K562 (cell line): ENCODE results near the gene CMTM4. TPM values are rescaled to one million over a fixed set of nuclear protein-coding genes. Genes with fewer than 3 reads are reported as not detected.

Source experiments
- ATAC-seq: fragments of 200-7000 bp; cut with Tn5 transposase; 3 replicates; pipeline ENCODE4 v1.9.1; 2020; ENCODE audit warnings: moderate library complexity
- BruUV-seq: library from RNA; stranded (reverse); fragments of 400-500 nt; replicated peaks from 2 replicates; lab custom pipeline; 2021; lab: Mats Ljungman, UMichigan
- CTCF ChIA-PET: fragments of 300-600 bp; formaldehyde crosslinking; extraction: SDS; loops from one replicate; lab custom pipeline; 2021; ENCODE audit warnings: low intra/inter-chr PET ratio; lab: Yijun Ruan, JAX
- POLR2A ChIA-PET: fragments of 300-600, 350-650 bp; sonication (Branson Sonifier 250); formaldehyde crosslinking; extraction: SDS; loops from one replicate; lab custom pipeline; 2021; ENCODE audit warnings: antibody characterized with exemption, inconsistent platforms; lab: Yijun Ruan, JAX
- DNase-seq, 4 experiments: peaks; one replicate each; pipeline versions ENCODE4 v3.0.0 to v3.0.0-alpha.2; 2011 to 2018; ENCODE audit warnings: low spot score in 3 of 4, mixed read lengths in 3 of 4; ENCODE audit errors: extremely low read depth in 1 of 4
- FAIRE-seq: peaks from 2 replicates; lab custom pipeline; 2011; peaks lifted over from hg19 to GRCh38; lab: Jason Lieb, UNC
- H2AFZ ChIP-seq: 2 replicates; pipeline ENCODE4 v1.6.0; 2011; ENCODE audit warnings: low read depth, low read length, control low read depth, inconsistent platforms
- H3K27ac ChIP-seq: fragments of 200-600 bp; 3 replicates; pipeline ENCODE4 v1.8.0; 2011; ENCODE audit warnings: low read depth, mild to moderate bottlenecking, control low read depth, inconsistent platforms, low read length, moderate library complexity, mixed read lengths; ENCODE audit errors: extremely low read depth
- H3K27me3 ChIP-seq, 2 experiments: fragments of 300-600 bp in 1 of 2; 2 replicates in 1 of 2; 3 replicates in 1 of 2; pipeline versions ENCODE4 v1.6.0 to v1.8.0; 2011; ENCODE audit warnings: inconsistent platforms in 2 of 2, low read length in 2 of 2, mild to moderate bottlenecking in 1 of 2, mixed read lengths in 1 of 2, moderate library complexity in 1 of 2; ENCODE audit not compliant: control insufficient read depth in 2 of 2, insufficient read depth in 2 of 2
- H3K36me3 ChIP-seq: fragments of 300-600 bp; 3 replicates; pipeline ENCODE4 v1.8.0; 2011; ENCODE audit warnings: mild to moderate bottlenecking, low read length, inconsistent platforms; ENCODE audit not compliant: control insufficient read depth, insufficient read depth
- H3K4me1 ChIP-seq, 2 experiments: fragments of 200-600 bp in 1 of 2; replicated peaks in 1 of 2; 2 replicates in 1 of 2; 3 replicates in 1 of 2; pipeline versions ENCODE4 v1.5.1 to v1.8.0; 2011; ENCODE audit warnings: inconsistent platforms in 2 of 2, low read length in 2 of 2, mild to moderate bottlenecking in 1 of 2, mixed read lengths in 1 of 2, moderate library complexity in 1 of 2; ENCODE audit not compliant: control insufficient read depth in 2 of 2, insufficient read depth in 2 of 2
- H3K4me2 ChIP-seq: 2 replicates; pipeline ENCODE4 v1.6.1; 2011; ENCODE audit warnings: low read length, control low read depth, inconsistent platforms, mixed read lengths; ENCODE audit not compliant: insufficient read depth
- H3K4me3 ChIP-seq: fragments of 200-600 bp; sonication (generic), shearing (Covaris generic); 2 replicates; pipeline ENCODE4 v1.5.1; 2016; ENCODE audit warnings: control low read depth, inconsistent platforms
- H3K79me2 ChIP-seq: fragments of 200-600 bp; 3 replicates; pipeline ENCODE4 v1.8.0; 2011; ENCODE audit warnings: low read length, inconsistent platforms; ENCODE audit not compliant: control insufficient read depth, insufficient read depth
- H3K9ac ChIP-seq, 2 experiments: 2 replicates each; pipeline versions ENCODE4 v1.6.0 to v1.6.1; 2011; ENCODE audit warnings: low read depth in 2 of 2, low read length in 2 of 2, control low read depth in 1 of 2, inconsistent platforms in 1 of 2, mild to moderate bottlenecking in 1 of 2, mixed read lengths in 1 of 2; ENCODE audit not compliant: insufficient read depth in 1 of 2
- H3K9me1 ChIP-seq: one replicate; pipeline ENCODE4 v1.6.0; 2011; ENCODE audit warnings: inconsistent platforms, mild to moderate bottlenecking, low read length, moderate library complexity; ENCODE audit not compliant: control insufficient read depth, insufficient read depth
- H3K9me3 ChIP-seq: replicated peaks from 2 replicates; pipeline ENCODE4 v1.5.1; 2011; ENCODE audit warnings: low read depth, low read length, inconsistent platforms; ENCODE audit not compliant: control insufficient read depth, insufficient read depth
- H4K20me1 ChIP-seq: replicated peaks from 2 replicates; pipeline ENCODE4 v1.6.1; 2011; ENCODE audit warnings: low read length, inconsistent platforms, mixed read lengths; ENCODE audit not compliant: control insufficient read depth, insufficient read depth
- C11orf30 ChIP-seq: fragments of 450-650 bp; IDR thresholded peaks from 2 replicates; pipeline ENCODE4 v1.6.1; 2016; ENCODE audit warnings: low read depth, mild to moderate bottlenecking
- HMG20B ChIP-seq: fragments of 250-450 bp; sonication (Bioruptor Pico); IDR thresholded peaks from 2 replicates; pipeline ENCODE4 v1.5.0; 2021; ENCODE audit warnings: mild to moderate bottlenecking
- MAFK ChIP-seq: IDR thresholded peaks from 2 replicates; pipeline ENCODE4 v1.6.1; 2011; ENCODE audit warnings: low read length, improper control_type of control experiment
- MEF2A ChIP-seq: IDR thresholded peaks from 2 replicates; pipeline ENCODE4 v1.6.1; 2011; ENCODE audit warnings: low read depth, mild to moderate bottlenecking, low read length, moderate library complexity; ENCODE audit not compliant: control insufficient read depth
- ZNF316 ChIP-seq: fragments of 450-650 bp; IDR thresholded peaks from 2 replicates; pipeline ENCODE4 v1.6.1; 2016
- ZNF79 ChIP-seq: fragments of 250-450 bp; sonication (Bioruptor Pico); IDR thresholded peaks from 2 replicates; pipeline ENCODE4 v1.4.0; 2020; ENCODE audit warnings: low read depth, mild to moderate bottlenecking, moderate library complexity
- WGBS: fragments of 100-300 bp; shearing (Covaris generic); methylation state at CpG from one replicate; pipeline ENCODE4 v1.1.6; 2016; ENCODE audit warnings: low coverage, mixed read lengths; ENCODE audit not compliant: insufficient coverage; ENCODE audit errors: missing lambda C conversion rate; 5-methylcytosine and 5-hydroxymethylcytosine counted together
- in situ Hi-C: fragments of 300-500 bp; cut with MboI; formaldehyde crosslinking; loops from 4 replicates; pipeline ENCODE4 v1.15.0; 2018; ENCODE audit warnings: inconsistent platforms, mixed read lengths
- intact Hi-C: fragments of 100-400 bp; cut with micrococcal nuclease; formaldehyde crosslinking; loops from 2 replicates; pipeline ENCODE4 v1.14.2; 2022
- polyA plus RNA-seq, 8 experiments: library from polyadenylated mRNA; depleted of rRNA in 4 of 8; stranded (reverse) in 5 of 8; unstranded in 3 of 8; fragments of >200 nt; fragmentation: Nextera tagmentation in 2 of 8; fragmentation: Illumina TruSeq in 1 of 8; extraction: Ambion mirVana in 2 of 8; extraction: Trizol in 1 of 8; gene quantifications; 2 replicates each; pipeline versions ENCODE4 v1.2.1 to v1.2.3, GENCODE V29; 2011 to 2014; ENCODE audit warnings: inconsistent platforms in 1 of 8, missing spikeins in 1 of 8
- total RNA-seq, 7 experiments: library from RNA; depleted of rRNA in 6 of 7; stranded (reverse); fragments of >200 nt in 6 of 7; fragmentation: Illumina TruSeq in 2 of 7; extraction: Trizol in 2 of 7; gene quantifications; 2 replicates each; pipeline versions ENCODE4 v1.2.1 to v1.2.3, GENCODE V29; 2011 to 2021; ENCODE audit warnings: low replicate concordance in 1 of 7

Gene CMTM4
- total and polyA plus RNA-seq, 9 of the 15 experiments (the other 6 are each of a cell fraction or from before 2014, with no cell fraction given) = 2.0 to 21.3 (median 12.5) TPM

- no TSS peak for BruUV-seq
- in situ Hi-C loops (no loop called here), intact Hi-C loops (no loop called here)
- no peak overlapping the region for H3K4me2 ChIP-seq
- H3K27me3 ChIP-seq = no peaks in the 10 kb centered on the region
- ATAC-seq (no peak), DNase-seq (no peak), FAIRE-seq (no peak)
- no peaks in the 10 kb centered on the region for H3K79me2 ChIP-seq
- ChIA-PET POLR2A (no interaction called here), CTCF (interaction anchor here (1.8 to 3.5 kb wide), 2 partner anchors 109 to 181 kb away, joined by 17 to 22 read pairs; no protein-coding TSS in a partner anchor)
- no peaks in the 10 kb centered on the region for H4K20me1 ChIP-seq
- H3K4me3 ChIP-seq = no peak overlapping the region
- no peak overlapping the region for H2AFZ ChIP-seq
- WGBS = 31% methylated on average over 7 of the region's 7 CpGs
- H3K9me1 ChIP-seq = no peaks in the 10 kb centered on the region
- no peaks in the 10 kb centered on the region; a peak in 1 of 5 replicates for H3K4me1 ChIP-seq
- H3K9me3 ChIP-seq = no peaks in the 10 kb centered on the region
- H3K9ac ChIP-seq = no peak overlapping the region; a peak in 1 of 4 replicates
- no peak overlapping the region for H3K27ac ChIP-seq
- no peak for TF ChIP-seq ZNF79
- TF ChIP-seq MEF2A = no peak
- no peak for TF ChIP-seq HMG20B (CRISPR knock-in tag)
- TF ChIP-seq ZNF316 = peak; percentile 39
- peak; percentile 33; the same call in 1 of the 2 replicates for TF ChIP-seq C11orf30
- no peak for TF ChIP-seq MAFK
- H3K36me3 ChIP-seq = no peaks in the 10 kb centered on the region
These were observed 108.5 kb downstream of the CMTM4 start for GRCh38 chr16:66587881-66588600.
